ENCODE results near the gene MPRIP. TPM values are rescaled to one million over a fixed set of nuclear protein-coding genes. Genes with fewer than 3 reads are reported as not detected.
A peak's percentile ranks its signal among the peaks of the same experiment; 100 is the strongest.

The MPRIP gene
- total RNA-seq, 4 donors from 2014 or later, result 61.5 to 407 (median 103) TPM

- TF ChIP-seq CTCF (IDR thresholded peaks at IDR 0.05), result no peak
- TF ChIP-seq POLR2A (IDR thresholded peaks at IDR 0.05), result no peak
- Histone ChIP-seq H3K4me1 (peaks cover 8 to 29% of the 10 kb centered on the region in 2 donors), H3K9me3 (no peaks in the 10 kb centered on the region), H3K4me3 (no peak overlapping the region), H3K27ac (peak overlapping the region; percentile 46 to 72), H3K36me3 (no peaks in the 10 kb centered on the region), H3K27me3 (no peaks in the 10 kb centered on the region)
- intact Hi-C loops (cut with DNase I; ENCODE audit: low total_unique reads), result no loop called here
- DNase-seq, result no peak
Observed at GRCh38 chr17:17121162-17121561, 78.9 kb downstream of the MPRIP start.

GRCh38 chr17:17122781-17123483 is 80.7 kb downstream of the MPRIP start:
- H3K9me3 ChIP-seq, result no peaks in the 10 kb centered on the region
- no peaks in the 10 kb centered on the region for H3K36me3 ChIP-seq
- TF ChIP-seq CTCF (IDR thresholded peaks at IDR 0.05) (no peak), POLR2A (IDR thresholded peaks at IDR 0.05) (no peak)
- no peak for DNase-seq
- H3K27me3 ChIP-seq, result no peaks in the 10 kb centered on the region
- peaks cover 8 to 23% of the 10 kb centered on the region in 2 donors for H3K4me1 ChIP-seq
- H3K27ac ChIP-seq, result no peak overlapping the region
- H3K4me3 ChIP-seq, result no peak overlapping the region
- intact Hi-C loops (cut with DNase I; ENCODE audit: low total_unique reads), result no loop called here

- Histone ChIP-seq H3K4me1 (peaks cover 4 to 20% of the 10 kb centered on the region in 2 donors), H3K27ac (no peak overlapping the region), H3K4me3 (no peak overlapping the region), H3K36me3 (no peaks in the 10 kb centered on the region), H3K27me3 (no peaks in the 10 kb centered on the region), H3K9me3 (no peaks in the 10 kb centered on the region)
- no peak for DNase-seq
- TF ChIP-seq POLR2A (IDR thresholded peaks at IDR 0.05) (no peak), CTCF (IDR thresholded peaks at IDR 0.05) (no peak)
- intact Hi-C loops (cut with DNase I; ENCODE audit: low total_unique reads), result no loop called here
Observed at GRCh38 chr17:17124341-17124740, 82.1 kb downstream of the MPRIP start.

- Histone ChIP-seq H3K9me3 (no peaks in the 10 kb centered on the region), H3K4me3 (no peak overlapping the region), H3K27ac (peak overlapping the region in 1 of 2 donors; percentile 32), H3K4me1 (peaks cover 0 to 9% of the 10 kb centered on the region in 2 donors), H3K27me3 (no peaks in the 10 kb centered on the region), H3K36me3 (no peaks in the 10 kb centered on the region)
- intact Hi-C loops (cut with DNase I; ENCODE audit: low total_unique reads), result no loop called here
- DNase-seq, result no peak
- TF ChIP-seq CTCF (IDR thresholded peaks at IDR 0.05) (no peak), POLR2A (IDR thresholded peaks at IDR 0.05) (no peak)
Observed at GRCh38 chr17:17125136-17126084, 83.2 kb downstream of the MPRIP start.
